ENCODE data around the gene CNTNAP2. TPM values are rescaled to one million over a fixed set of nuclear protein-coding genes. Genes with fewer than 3 reads are reported as not detected.

CNTNAP2 gene
- total RNA-seq, 1 donor from 2014 or later, result 0.59 TPM

- no peak overlapping the region for H3K4me3 ChIP-seq
- no peaks in the 10 kb centered on the region for H3K4me1 ChIP-seq
- intact Hi-C loops (cut with DNase I), result no loop called here
- ATAC-seq (no peak), DNase-seq (no peak)
- no peaks in the 10 kb centered on the region for H3K27me3 ChIP-seq (ENCODE audit: low read depth)
- no peaks in the 10 kb centered on the region for H3K36me3 ChIP-seq
- H3K27ac ChIP-seq, result no peak overlapping the region
- H3K9me3 ChIP-seq, result no peaks in the 10 kb centered on the region
- no peak for TF ChIP-seq CTCF (IDR thresholded peaks at IDR 0.05)
Observed at GRCh38 chr7:146875981-146876380, 759.4 kb downstream of the CNTNAP2 start.

GRCh38 chr7:146876411-146876810 lies 759.8 kb downstream of the CNTNAP2 start:
- TF ChIP-seq CTCF (IDR thresholded peaks at IDR 0.05), result no peak
- Histone ChIP-seq H3K4me1 (no peaks in the 10 kb centered on the region), H3K27ac (no peak overlapping the region), H3K4me3 (no peak overlapping the region), H3K9me3 (no peaks in the 10 kb centered on the region), H3K27me3 (ENCODE audit: low read depth) (no peaks in the 10 kb centered on the region), H3K36me3 (no peaks in the 10 kb centered on the region)
- intact Hi-C loops (cut with DNase I), result no loop called here
- DNase-seq, result no peak
- ATAC-seq, result no peak

- no peaks in the 10 kb centered on the region for H3K4me1 ChIP-seq
- H3K9me3 ChIP-seq, result no peaks in the 10 kb centered on the region
- no peak for ATAC-seq
- H3K4me3 ChIP-seq, result no peak overlapping the region
- no peak for TF ChIP-seq CTCF (IDR thresholded peaks at IDR 0.05)
- DNase-seq, result no peak
- H3K36me3 ChIP-seq, result no peaks in the 10 kb centered on the region
- no peak overlapping the region for H3K27ac ChIP-seq
- intact Hi-C loops (cut with DNase I), result no loop called here
- no peaks in the 10 kb centered on the region for H3K27me3 ChIP-seq (ENCODE audit: low read depth)
Observed at GRCh38 chr7:146878901-146879300, 762.3 kb downstream of the CNTNAP2 start.

GRCh38 chr7:146885231-146885630 lies 768.6 kb downstream of the CNTNAP2 start:
- no peak for TF ChIP-seq CTCF (IDR thresholded peaks at IDR 0.05)
- Histone ChIP-seq H3K27me3 (ENCODE audit: low read depth) (no peaks in the 10 kb centered on the region), H3K9me3 (no peaks in the 10 kb centered on the region), H3K27ac (no peak overlapping the region), H3K36me3 (no peaks in the 10 kb centered on the region), H3K4me1 (no peaks in the 10 kb centered on the region), H3K4me3 (no peak overlapping the region)
- ATAC-seq (no peak), DNase-seq (no peak)
- intact Hi-C loops (cut with DNase I), result no loop called here

- Histone ChIP-seq H3K4me1 (no peaks in the 10 kb centered on the region), H3K36me3 (no peaks in the 10 kb centered on the region), H3K9me3 (no peaks in the 10 kb centered on the region), H3K27me3 (ENCODE audit: low read depth) (no peaks in the 10 kb centered on the region), H3K27ac (no peak overlapping the region), H3K4me3 (no peak overlapping the region)
- no peak for ATAC-seq
- no peak for DNase-seq
- TF ChIP-seq CTCF (IDR thresholded peaks at IDR 0.05), result no peak
- intact Hi-C loops (cut with DNase I), result no loop called here
Observed at GRCh38 chr7:146889806-146890555, 773.4 kb downstream of the CNTNAP2 start.

All from lower lobe of right lung (tissue), 2 donors.